GM18907 (cell line): ENCODE data around the gene PIGU.
A peak's percentile ranks its signal among the peaks of the same experiment; 100 is the strongest.
"Not testable (repeated sequence)": the region's sequence is repeated elsewhere in the genome, so short reads cannot be mapped to it uniquely, and the experiment has no call there.

Source experiments
- ATAC-seq: cut with Tn5 transposase; IDR thresholded peaks from one replicate; pipeline ENCODE4 v1.9.1; 2021; ENCODE audit warnings: mild to moderate bottlenecking, moderate library complexity; ENCODE audit not compliant: unreplicated experiment

Gene PIGU

GRCh38 chr20:34706912-34707784 lies 30.3 kb upstream of the PIGU start:
- no peak for ATAC-seq

- no peak for ATAC-seq
Measured at GRCh38 chr20:34706302-34706875, 29.5 kb upstream of the PIGU start.

- no peak for ATAC-seq
Measured at GRCh38 chr20:34705397-34706301, 28.8 kb upstream of the PIGU start.

GRCh38 chr20:34705008-34705396 lies 28.1 kb upstream of the PIGU start:
- no peak for ATAC-seq

GRCh38 chr20:34704177-34705007 lies 27.5 kb upstream of the PIGU start, which contains the start of gene TP53INP2:
TSS of gene TP53INP2 (plus strand) at chr20:34704344. CDS start at chr20:34708740, 4,396 bp downstream.
- peak; percentile 46 for ATAC-seq

- peak; percentile 1 for ATAC-seq
Measured at GRCh38 chr20:34703424-34704176, 26.7 kb upstream of the PIGU start.

- no peak for ATAC-seq
Measured at GRCh38 chr20:34703061-34703423, 26.1 kb upstream of the PIGU start.

GRCh38 chr20:34701405-34702085 lies 24.7 kb upstream of the PIGU start:
- ATAC-seq = no peak

GRCh38 chr20:34693414-34693813 lies 16.5 kb upstream of the PIGU start:
- no peak for ATAC-seq

- no peak for ATAC-seq
Measured at GRCh38 chr20:34691838-34692237, 14.9 kb upstream of the PIGU start.

- ATAC-seq = no peak
Measured at GRCh38 chr20:34689486-34689885, 12.6 kb upstream of the PIGU start.

- no peak for ATAC-seq
Measured at GRCh38 chr20:34683667-34684066, 6.8 kb upstream of the PIGU start.

GRCh38 chr20:34680586-34681175 lies 3.8 kb upstream of the PIGU start:
- no peak for ATAC-seq

GRCh38 chr20:34675993-34676641 lies 775 bp downstream of the PIGU start:
- ATAC-seq = no peak

GRCh38 chr20:34675561-34675960 lies 1.3 kb downstream of the PIGU start:
- no peak for ATAC-seq

- ATAC-seq = no peak
Measured at GRCh38 chr20:34673412-34673811, 3.5 kb downstream of the PIGU start.

GRCh38 chr20:34669094-34669493 lies 7.8 kb downstream of the PIGU start:
- ATAC-seq = no peak

GRCh38 chr20:34664751-34665150 lies 12.1 kb downstream of the PIGU start:
- ATAC-seq = not testable (repeated sequence)
